HG03558 (cell line): ENCODE data around the gene TBX19.

Experiments
- ATAC-seq: cut with Tn5 transposase; IDR thresholded peaks from one replicate; pipeline ENCODE4 v1.9.1; 2021; ENCODE audit warnings: moderate number of reproducible peaks; ENCODE audit not compliant: unreplicated experiment; ENCODE audit errors: extremely low read depth

Gene TBX19

DNA sequence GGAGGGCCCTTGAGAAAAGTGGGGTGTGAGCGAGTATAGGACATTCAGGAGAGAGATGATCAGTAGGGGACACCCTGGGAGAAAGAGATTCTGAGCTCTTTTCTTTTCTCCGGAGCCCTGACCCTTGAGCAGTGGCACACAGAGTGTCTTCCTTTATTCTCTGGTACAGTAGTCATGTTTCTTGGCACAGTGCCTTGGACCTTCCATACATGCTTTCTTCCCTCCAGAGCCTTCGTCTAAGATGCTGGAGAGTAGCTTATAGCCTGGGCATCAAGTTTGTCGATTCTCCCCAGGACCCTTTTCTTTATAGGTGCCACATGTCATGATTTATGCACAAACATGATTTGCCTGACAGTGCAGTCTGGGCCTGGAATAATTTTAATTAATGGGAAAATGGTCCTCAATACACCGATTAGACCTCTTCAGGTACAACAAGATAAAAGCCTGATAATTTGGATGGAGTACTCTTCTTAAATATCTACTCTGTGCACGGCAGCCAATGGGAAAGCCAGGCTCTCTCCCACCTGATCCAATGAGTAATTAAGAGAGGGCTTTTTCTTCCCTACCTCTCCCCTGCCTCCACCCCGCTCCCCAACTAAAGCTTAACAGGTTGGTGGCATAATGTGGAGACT, at the start of gene TBX19:
TSS of gene TBX19 (plus strand) at position 582 of the 632 bp plus-strand sequence. CDS start 214 bp downstream, outside the sequence.
- no peak for ATAC-seq

DNA sequence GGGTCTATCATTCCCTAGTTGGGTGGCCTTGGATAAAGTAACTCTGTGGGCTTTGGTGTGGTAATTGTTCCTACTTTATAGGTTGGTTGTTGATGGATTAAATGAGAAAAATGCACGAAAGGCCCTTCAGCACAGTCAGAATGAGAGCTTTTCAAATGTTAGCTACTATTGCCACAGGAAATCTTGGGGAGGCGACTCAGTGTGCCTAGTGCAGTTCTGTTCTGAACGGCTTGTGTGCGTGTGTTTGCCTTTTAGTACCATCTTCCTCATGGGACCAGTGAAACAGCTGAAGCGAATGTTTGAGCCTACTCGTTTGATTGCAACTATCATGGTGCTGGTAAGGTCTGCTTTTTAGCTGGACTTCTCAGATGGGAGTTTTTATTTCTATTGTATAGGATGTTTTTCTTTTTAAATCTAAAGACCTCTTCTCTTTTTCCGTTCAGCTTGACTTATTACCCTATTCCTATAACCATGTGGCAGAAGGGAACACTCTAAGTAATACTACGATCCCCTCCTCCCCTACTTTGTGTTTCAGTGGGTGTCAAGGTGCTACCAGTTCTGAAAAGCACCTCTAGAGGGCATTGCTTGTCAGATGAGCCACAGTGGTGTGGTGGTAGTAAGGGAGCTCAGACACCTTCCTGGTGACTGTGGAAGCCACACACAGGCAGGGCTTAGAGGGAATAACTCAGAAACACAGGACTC, 45.7 kb upstream of the TBX19 start:
- no peak for ATAC-seq

DNA sequence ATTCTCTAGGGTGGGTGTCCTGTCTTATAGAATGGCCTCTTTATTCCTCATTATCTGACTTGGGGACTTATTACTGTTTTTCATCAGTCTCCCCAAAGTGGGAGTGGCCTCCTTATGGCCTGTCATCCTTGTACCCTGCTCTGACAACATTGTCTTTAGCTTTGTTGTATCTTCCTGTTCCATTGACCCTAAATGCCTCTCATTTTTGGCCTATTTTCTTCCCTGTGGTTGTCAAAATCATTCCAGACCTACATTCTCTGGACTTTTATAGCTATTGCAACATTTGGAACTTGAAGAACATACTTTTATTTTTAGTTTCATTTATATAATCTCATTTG, 45.2 kb upstream of the TBX19 start:
- ATAC-seq = no peak

DNA sequence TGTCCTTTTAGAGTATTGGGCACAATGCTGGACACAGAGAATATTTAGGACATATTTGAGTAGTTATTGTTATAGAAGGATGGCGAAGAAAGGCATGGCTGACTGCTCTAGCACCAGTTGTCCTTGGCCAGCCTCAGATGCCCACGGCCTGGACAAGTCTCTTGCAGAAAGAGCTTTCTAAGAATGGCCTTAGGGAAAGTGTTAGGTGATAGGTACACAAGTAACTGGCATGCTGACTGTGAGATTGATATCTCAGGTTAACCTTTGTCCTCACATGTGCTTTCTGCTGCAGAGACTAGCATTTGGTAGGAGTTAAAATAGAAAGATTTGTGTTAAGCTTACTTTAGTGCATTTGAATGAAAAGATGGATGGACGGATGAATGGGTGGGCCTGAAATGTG, 44.7 kb upstream of the TBX19 start:
- ATAC-seq = no peak

DNA sequence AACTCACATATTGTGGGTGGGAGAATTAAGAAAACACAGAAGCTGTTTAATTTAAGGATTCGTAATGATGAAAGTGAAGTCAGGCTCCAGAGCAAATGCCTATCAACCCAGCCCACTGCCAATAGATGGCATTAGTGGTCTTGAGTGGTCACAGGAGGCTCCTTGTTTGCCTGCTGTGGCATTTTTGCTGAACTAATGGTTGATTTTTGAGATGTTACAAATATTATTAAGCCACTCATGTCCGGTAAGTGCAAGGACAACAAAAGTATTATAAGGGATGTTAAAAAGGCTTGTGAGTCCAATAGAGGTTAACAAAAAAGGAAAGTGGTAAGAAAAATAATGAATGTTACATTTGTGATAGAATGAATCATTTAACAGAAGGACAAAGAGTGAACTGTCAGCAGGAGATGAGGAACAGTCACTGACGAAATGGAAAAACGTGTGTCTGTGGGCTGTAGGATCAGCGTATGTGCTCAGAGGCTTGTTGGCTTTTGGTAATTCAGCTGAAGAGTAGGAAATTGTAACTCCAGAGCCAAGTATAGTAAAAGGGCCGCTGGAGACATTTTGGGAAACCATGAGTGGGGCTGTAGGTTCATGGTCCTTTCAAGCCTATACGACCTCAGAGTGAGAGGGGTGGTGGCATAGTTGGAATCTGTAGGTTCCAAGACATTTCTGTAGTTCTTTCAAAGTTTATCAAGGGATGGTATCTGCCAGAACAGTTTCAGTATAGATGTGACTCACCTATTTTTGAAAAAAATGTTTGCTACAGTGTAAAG, 43.7 kb upstream of the TBX19 start:
- no peak for ATAC-seq

DNA sequence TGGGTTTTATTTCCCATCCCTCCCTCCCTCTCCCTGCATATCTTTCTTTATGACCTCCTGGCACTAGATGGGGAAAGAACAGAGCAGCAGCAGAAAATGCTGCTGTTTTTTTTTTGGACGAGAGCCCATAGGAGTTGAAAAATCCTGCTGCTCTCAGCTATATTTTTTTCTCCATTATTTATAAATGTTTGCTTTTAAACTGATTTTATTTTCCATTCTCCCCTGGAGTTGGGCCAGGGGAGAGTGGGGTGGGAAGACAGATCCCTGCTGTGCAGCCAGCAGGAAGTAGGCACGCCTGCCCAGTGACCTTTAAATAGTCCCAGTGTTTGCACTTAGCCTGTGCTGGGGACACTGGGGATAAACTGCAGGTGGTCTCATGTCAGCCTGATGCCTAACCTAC, 37.5 kb upstream of the TBX19 start:
- ATAC-seq = no peak

DNA sequence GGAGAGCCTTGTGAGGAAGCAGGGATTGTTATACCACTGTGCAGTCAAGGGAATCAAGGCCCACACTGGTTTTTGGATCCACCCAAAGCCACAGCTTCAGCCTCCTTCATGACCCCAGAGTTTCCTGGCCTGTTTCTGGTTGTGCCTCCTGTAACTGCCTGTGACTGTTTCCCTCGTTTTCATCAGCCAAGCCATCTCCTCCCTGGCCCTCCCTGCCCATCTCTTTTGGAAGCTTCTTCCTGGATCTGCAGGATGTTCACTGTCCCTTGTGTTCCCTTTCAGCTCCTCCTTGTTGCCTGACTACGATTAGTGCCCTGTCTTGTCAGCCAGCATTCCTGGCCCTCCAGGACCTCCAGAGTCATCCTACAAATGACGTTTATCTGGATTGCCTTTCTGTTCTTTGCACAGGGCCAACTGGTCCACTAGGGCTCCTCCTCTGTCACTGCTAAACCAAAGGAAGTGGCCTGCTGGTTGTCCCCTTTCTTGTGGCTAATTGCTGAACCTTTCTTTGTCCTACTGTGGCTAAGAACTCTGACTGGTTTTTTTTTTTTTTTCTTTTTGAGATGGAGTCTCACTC, 37.0 kb upstream of the TBX19 start:
- no peak for ATAC-seq

DNA sequence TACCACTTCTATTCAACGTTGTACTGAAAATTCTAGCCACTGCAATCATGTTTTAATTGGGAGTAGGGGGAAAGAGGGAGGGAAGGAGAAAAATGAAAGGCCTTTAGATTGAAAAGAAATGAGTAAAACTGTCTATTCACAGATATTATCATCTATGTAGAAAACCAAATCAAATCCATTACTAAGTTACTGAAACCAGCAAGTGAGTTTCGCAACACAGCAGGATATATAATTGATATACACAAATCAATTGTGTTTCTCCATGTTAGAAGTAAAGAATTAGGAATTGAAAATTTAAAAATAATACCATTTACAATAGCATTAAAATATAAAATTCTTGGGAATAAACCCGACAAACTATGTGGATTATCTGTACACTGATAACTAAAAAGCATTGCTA, 35.6 kb upstream of the TBX19 start:
- no peak for ATAC-seq

DNA sequence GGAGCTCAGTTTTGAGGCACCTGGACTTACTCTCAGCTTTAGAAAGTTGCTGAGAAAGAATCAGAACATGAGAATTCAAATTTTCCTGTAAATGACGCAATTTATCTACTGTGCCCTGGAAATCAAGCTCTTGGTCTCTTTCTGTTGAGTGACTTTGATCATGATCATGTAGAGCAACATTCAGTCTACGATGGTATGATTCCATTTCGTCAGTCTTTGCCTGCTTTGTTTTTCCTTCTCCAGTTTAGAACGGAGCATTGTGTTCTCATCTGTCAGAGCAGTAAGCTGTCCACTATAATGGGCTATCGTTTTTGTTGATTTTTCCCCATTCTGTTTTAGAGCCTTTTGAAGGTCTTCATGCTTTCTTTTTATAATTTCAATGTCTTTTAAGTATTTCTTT, 34.2 kb upstream of the TBX19 start:
- ATAC-seq = no peak

DNA sequence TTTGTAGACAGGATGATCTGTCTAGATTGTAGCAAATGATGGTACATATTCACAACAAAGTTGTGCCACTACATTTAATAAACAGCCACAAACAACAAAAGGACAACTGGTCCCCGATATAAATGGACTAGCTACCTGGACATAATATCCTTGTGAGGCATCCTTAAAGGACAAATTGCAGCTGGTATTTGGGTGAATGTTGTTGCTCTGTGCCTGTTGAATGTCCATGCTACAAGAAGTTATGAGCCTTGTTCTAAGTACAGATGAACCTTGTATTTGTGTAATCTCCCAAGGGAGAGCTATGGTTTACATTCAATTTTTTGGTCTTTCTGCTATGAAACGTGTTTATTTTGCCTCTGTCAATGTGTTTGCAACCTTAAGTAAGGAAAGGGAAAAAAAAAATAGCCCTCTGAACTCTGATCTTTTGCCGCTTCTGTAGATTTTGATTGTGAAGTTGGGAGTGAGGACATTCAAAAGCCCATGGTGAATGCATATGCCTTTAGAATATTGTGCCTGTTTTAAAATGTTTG, 28.4 kb upstream of the TBX19 start:
- ATAC-seq = no peak

DNA sequence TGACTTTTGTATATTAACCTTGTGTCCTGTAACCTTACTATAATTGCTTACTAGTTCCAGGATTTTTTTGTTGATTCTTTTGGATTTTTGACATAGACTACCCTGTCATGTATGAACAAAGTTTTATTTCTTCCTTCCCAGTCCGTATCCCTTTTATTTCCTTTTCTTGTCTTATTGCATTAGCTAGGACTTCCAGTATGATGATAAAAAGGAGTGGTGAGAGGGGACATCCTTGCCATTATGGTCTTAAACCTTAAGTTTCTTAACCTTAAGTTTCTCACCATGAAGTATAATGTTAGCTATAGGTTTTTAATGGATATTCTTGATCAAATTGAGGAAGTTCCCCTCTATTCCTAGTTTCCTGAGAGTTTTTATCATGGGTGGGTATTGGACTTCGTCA, 24.5 kb upstream of the TBX19 start:
- ATAC-seq = no peak

DNA sequence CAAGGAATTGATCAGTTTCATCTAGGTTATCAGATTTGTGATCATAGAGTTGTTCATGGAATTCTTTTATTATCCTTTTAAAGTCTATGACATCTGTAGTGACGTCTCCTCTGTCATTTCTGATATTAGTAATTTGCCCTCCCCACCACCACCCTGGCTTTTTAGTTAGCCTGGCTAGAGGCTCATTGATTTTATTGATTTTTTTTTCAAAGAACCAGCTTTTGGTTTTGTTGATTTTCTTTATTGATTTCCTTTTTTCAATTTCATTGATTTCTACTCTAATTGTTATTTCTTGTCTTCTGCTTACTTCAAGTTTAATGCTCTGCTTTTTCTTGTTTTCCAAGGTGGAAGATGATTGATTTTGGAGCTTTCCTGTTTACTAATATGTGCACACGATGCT, 23.3 kb upstream of the TBX19 start:
- no peak for ATAC-seq

DNA sequence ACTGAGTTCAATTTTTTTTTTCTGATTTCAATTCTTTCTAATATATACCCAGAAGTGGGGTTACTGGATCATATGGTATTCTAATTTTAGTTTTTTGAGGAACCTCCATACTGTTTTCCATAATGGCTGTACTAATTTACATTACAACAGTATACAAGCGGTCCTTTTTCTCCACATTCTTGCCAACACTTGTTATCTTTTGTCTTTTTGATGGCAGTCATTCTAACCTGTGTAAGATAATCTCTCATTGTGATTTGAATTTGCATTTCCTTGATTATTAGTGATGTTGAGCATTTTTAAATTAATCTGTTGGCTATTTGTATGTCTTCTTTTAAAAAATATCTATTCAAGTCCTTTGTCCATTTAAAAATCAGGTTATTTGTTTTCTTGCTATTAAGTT, 21.1 kb upstream of the TBX19 start:
- ATAC-seq = no peak

DNA sequence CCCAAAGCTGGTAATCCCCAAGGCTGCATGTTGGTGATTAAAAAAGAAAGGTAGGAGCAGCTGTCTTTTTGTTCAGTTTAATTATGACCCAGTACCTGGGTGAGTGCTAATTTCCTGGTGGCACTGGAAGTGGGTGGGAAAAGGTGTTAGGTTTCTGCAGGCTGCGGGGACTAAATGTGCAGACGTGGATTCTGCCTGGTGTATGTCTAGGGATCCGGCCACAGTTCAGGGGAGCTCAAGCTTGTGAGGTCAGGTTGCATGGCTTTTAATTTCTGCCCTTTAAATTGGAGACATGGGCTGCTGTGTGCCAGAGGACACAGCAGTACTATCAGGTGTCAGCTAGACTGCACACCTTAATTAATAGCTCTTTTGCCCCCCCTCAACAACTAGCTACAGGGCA, 20.3 kb upstream of the TBX19 start:
- no peak for ATAC-seq

DNA sequence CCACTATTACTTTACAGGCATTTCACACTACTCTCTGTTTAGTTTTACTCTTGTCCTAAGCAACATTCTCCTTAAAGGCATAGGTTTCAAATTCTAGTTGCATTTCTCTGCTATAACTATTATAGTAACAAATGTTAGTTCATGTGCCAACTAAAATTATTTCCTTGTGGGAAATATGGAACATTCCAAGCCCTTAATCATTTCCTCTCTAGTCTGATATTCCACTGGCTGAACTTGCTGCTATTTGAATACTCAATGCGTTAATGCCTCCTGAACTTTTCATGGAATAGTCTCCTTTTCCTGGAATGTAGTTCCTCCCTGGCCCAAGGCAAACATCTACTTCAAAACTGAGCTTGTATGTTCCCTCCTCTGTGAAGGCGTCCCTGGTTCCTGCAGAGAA, 19.3 kb upstream of the TBX19 start:
- no peak for ATAC-seq

DNA sequence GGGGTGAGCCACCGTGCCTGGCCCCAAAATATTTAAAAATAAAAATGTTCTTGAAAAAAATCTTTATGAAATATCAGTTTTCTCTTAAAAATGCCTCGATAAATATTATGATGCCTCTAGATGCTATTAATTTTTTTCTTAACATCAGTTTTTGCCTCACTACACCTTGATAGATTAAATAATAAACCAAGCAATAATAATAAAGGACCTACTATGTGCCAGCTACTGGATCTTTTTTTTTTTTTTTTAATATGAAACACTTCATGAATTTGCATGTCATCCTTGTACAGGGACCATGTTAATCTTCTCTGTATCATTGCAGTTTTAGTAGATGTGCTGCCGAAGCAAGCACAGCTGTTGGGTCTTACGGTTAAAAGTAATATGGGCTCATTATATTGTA, 17.5 kb upstream of the TBX19 start:
- no peak for ATAC-seq

DNA sequence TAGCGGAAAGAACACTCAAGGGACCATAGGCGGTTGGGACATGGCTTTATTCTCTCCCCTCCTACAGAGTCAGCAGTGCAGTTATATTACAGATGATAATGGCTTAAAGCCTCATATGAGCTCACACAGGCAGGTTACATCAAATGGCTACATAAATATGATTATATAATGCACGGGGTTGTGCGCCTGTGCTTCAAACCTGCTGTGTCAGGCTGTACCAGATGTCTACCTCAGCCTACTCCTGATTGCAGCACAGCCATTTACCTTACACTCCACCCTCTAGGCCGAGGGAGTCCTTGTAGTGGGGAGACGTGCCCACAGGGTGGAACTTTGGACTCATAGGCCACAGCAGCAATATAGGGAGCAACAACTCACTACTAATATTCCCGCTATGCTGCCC, 16.4 kb upstream of the TBX19 start:
- no peak for ATAC-seq

DNA sequence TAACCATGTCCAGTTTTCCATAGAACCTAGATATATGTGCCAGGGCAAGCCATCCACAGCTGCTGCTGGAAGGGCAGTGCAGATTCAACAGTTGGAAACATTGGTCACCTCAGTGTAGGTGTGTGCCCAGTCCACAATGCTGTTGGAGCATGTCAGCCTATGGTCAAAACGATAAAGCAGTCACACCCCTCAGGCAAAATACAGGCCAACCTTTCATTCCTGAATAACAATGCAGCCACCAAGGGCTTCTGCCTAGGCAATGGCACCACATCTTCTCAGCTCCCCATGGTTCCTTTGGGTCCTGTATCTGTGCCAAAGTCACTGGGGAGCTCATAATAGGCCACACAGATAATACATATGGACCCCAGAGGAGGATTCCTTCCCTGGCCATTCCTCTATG, 15.1 kb upstream of the TBX19 start:
- no peak for ATAC-seq

DNA sequence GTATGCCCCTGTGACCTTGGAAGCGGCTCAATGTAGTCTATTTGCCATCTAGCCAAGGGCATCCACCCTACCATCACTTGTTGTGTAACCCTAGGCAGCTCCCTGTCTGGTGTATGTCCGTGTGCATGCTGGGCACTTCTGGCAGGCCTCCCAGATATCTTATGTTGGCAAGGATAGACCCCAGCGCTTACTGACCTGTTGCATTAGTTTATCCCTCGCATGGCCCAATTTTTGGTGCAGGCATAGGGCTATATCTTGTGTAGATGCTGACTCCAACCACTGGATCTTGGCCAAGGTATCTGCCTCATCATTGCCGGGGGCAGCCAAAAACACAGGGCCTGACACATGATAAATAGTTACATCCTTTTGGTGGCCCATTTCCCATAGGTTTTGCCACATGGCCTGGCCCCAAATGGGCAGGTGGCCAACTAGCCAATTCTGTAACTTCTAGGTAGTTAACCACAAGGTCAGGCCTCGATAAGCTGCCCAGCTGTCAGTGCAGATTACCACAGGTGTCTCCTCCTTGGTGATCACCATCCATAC, 14.0 kb upstream of the TBX19 start:
- ATAC-seq = no peak

DNA sequence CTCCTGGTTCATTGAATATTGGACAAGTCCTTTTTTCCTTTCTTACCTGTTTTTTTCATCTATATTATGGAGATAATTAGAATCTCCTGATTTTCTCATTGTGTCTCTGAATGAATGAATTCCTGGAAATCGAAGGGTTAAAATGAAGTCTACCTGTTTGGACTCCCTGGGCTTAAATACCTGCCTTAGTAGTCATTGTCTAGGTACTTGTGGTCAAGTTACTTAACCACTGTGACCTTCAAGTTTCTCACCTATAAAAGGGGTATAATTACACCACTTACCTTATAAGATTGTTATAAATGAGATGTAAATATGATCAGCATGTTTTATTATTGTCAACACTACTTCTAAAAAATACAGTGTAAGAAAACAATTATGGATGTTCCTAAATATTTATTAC, 9.0 kb upstream of the TBX19 start:
- ATAC-seq = no peak

DNA sequence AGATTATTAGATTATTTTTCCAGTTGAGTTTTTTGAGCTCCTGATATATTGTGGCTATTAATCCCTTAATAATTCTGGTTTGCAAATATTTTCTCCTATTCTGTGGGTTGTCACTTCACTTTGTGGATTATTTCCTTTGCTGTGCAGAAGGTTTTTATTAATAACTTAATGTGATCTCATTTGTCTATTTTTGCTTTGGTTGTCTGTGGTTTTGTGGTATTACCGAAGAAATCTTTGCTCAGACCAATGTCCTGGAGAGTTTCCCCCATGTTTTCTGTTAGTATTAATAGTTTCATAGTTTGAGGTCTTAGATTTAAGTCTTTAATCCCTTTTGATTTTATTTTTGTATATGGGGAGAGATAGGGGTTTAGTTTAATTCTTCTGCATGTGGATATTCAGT, 7.1 kb upstream of the TBX19 start:
- no peak for ATAC-seq
